GM19239 (cell line): ENCODE results near the gene PTPA.
"Not testable (repeated sequence)": the region's sequence is repeated elsewhere in the genome, so short reads cannot be mapped to it uniquely, and the experiment has no call there.

Experiments
- DNase-seq: peaks from one replicate; pipeline ENCODE4 v3.0.0; 2011; ENCODE audit warnings: low spot score; ENCODE audit not compliant: insufficient read length
- FAIRE-seq: peaks from 2 replicates; lab custom pipeline; 2011; peaks lifted over from hg19 to GRCh38; lab: Jason Lieb, UNC

The PTPA gene

DNA sequence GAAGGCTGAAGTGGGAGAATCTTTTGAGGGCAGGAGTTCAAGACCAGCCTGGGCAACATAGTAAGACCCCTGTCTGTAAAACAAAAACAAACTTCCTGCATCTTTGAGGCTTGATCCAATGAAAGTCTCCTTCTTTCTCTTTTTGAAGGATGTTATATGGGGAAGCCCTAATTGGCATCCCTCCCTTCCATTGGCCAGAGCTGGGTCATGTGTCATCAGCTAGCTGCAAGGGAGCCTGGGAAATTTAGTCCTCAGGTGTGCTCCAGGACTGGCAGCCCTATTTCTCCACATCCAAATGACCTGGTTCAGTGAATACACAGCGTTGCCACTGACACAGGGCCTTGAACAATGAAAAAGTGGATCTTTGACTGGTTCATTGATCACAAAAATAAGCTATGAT is 75.8 kb downstream of the PTPA start:
- FAIRE-seq, result no peak

GRCh38 chr9:129189971-129190370 is 78.8 kb downstream of the PTPA start:
- DNase-seq, FAIRE-seq: not testable (repeated sequence)

More for the DNA sequence above, 75.8 kb downstream of the PTPA start:
- no peak for DNase-seq

- no peak for FAIRE-seq
Measured at GRCh38 chr9:129191234-129191633, 80.0 kb downstream of the PTPA start.

DNA sequence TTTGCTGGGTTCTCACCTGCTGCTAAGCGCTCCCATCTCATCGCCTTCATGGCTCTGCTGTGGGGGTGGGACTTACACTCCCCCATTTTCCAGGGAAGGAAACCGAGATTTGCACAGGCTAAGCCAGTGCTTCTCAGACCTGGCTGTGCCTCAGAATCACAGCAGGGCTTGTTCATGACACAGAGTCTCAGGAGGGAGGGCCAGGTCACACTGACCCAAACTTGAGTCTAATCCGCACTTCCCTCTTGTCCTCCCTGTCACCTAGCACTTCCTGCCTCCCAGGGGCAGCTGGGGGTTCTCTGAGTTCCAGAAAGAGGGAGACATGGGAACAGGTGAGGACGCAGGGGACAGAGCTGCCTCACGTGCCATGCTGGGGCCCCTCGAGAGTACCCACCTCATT is 82.4 kb downstream of the PTPA start:
- FAIRE-seq, result no peak
- DNase-seq, result no peak

More at GRCh38 chr9:129191234-129191633, 80.0 kb downstream of the PTPA start:
- no peak for DNase-seq

DNA sequence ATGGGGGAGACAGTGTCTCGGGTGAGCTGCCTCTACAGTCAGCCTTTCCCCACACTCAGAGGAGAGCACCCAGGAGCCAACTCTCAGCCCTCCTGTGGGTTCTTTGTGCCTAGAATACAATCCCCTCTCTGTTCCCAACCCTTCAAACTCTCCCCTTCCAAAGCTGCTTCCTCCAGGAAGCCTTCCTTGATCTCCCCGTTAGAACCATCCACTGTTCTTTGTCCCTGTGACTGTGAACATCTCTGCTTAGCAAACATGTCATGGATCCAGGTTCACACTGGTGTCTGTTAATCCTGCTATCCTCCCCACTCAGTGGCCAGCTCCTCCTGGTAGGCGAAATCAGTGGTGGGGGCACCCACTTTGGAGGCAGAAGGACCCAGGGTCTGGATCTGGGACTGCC is 83.0 kb downstream of the PTPA start:
- FAIRE-seq, result no peak
- no peak for DNase-seq

DNA sequence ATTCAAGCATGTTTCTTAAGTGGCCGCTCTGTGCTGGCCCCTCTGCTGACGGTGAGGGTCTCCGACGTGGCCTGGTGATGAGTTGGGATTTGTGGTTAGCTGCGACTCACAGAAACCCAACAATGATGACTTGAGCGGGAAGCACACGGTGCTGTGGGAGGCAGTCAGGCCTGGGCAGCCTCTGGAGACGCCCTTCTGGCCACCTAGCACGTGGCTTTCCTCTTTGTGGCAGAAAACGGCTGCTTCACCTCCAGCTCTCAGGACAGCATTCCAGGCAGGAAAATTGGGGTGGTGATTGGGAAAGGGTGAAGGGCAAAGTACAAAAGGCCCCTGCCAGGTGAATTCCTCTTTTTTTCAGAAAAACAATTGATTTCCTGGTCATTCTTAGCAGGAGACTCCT is 84.4 kb downstream of the PTPA start:
- DNase-seq (no peak), FAIRE-seq (no peak)

- FAIRE-seq, result not testable (repeated sequence)
Measured at GRCh38 chr9:129197045-129197444, 85.8 kb downstream of the PTPA start.

GRCh38 chr9:129197978-129198318 is 86.7 kb downstream of the PTPA start:
- FAIRE-seq (no peak), DNase-seq (no peak)

More at GRCh38 chr9:129197045-129197444, 85.8 kb downstream of the PTPA start:
- not testable (repeated sequence) for DNase-seq
